ENCODE data around the gene TMEM135. TPM values are rescaled to one million over a fixed set of nuclear protein-coding genes. Genes with fewer than 3 reads are reported as not detected.

Gene TMEM135
- total RNA-seq, 1 experiment from 2014 or later: 6.0 TPM

Other genes starting within 250 kb of the TMEM135 start
- gene PRSS23, start 237.4 kb upstream of the TMEM135 start, total RNA-seq (2014; rRNA removed; shearing (Covaris generic)): 54.6 and 71.6 TPM in 2 replicates
- gene FZD4, start 82.5 kb upstream of the TMEM135 start, total RNA-seq (2014; rRNA removed; shearing (Covaris generic)): 0.91 and 1.6 TPM in 2 replicates

Measured in SJSA1 (cell line).